Esophagus squamous epithelium (tissue), 4 donors: Measurements from ENCODE around the gene PREX1.

Experiments
- CTCF ChIP-seq, 6 experiments: fragments of 450-650 bp in 4 of 6; fragments of 200-600 bp in 2 of 6; sonication (generic) in 2 of 6; IDR thresholded peaks; one replicate each; pipeline ENCODE4 v1.5.1; 2016 to 2019; ENCODE audit warnings: antibody characterized with exemption in 6 of 6, mild to moderate bottlenecking in 4 of 6, moderate library complexity in 4 of 6
- POLR2A ChIP-seq, 4 donors: fragments of 450-650 bp; IDR thresholded peaks; one replicate each; pipeline ENCODE4 v1.6.1; 2017; ENCODE audit warnings: antibody characterized with exemption in 4 of 4, mild to moderate bottlenecking in 4 of 4, moderate library complexity in 3 of 4

- TF ChIP-seq CTCF (IDR thresholded peaks at IDR 0.05) (no peak), POLR2A (IDR thresholded peaks at IDR 0.05) (no peak)
Measured at GRCh38 chr20:48782053-48782452, 45.7 kb downstream of the PREX1 start.
